Nephron (organoid): ENCODE measurements around the gene TOPBP1.

ENCODE experiments used
- H3K27ac Mint-ChIP-seq, 3 experiments: 2 replicates each; pipeline ENCODE4 v1.8.0; 2020; ENCODE audit warnings: mixed read lengths in 3 of 3, mild to moderate bottlenecking in 2 of 3, moderate library complexity in 1 of 3
- H3K27me3 Mint-ChIP-seq: 2 replicates; pipeline ENCODE4 v1.8.0; 2021; ENCODE audit warnings: low read depth, mild to moderate bottlenecking, moderate library complexity, mixed read lengths
- H3K36me3 Mint-ChIP-seq: 2 replicates; pipeline ENCODE4 v1.8.0; 2020; ENCODE audit warnings: low read depth, mixed read lengths
- H3K4me1 Mint-ChIP-seq: 2 replicates; pipeline ENCODE4 v1.8.0; 2020; ENCODE audit warnings: mixed read lengths
- H3K4me3 Mint-ChIP-seq, 3 experiments: 2 replicates each; pipeline ENCODE4 v1.8.0; 2020; ENCODE audit warnings: mild to moderate bottlenecking in 3 of 3, mixed read lengths in 3 of 3, moderate library complexity in 2 of 3
- H3K9me3 Mint-ChIP-seq: 2 replicates; pipeline ENCODE4 v1.8.0; 2020; ENCODE audit warnings: mixed read lengths
- CTCF ChIP-seq, 3 experiments: fragments of 200-600 bp; sonication (generic); IDR thresholded peaks; one replicate each; pipeline ENCODE4 v1.5.0; 2021; ENCODE audit warnings: antibody characterized with exemption in 3 of 3; ENCODE audit not compliant: unreplicated experiment in 3 of 3

The TOPBP1 gene

GRCh38 chr3:133676336-133677118 lies 14.8 kb upstream of the TOPBP1 start:
- H3K27me3 Mint-ChIP-seq: peaks cover 69% of the 10 kb centered on the region
- no peak for TF ChIP-seq CTCF (IDR thresholded peaks at IDR 0.05; ENCODE audit: unreplicated experiment in 3 of 3)
- no peak overlapping the region for H3K4me3 Mint-ChIP-seq
- peaks cover 3% of the 10 kb centered on the region for H3K9me3 Mint-ChIP-seq
- no peak overlapping the region for H3K27ac Mint-ChIP-seq
- no peaks in the 10 kb centered on the region for H3K36me3 Mint-ChIP-seq
- no peaks in the 10 kb centered on the region for H3K4me1 Mint-ChIP-seq

GRCh38 chr3:133675631-133676335 lies 14.0 kb upstream of the TOPBP1 start:
- Mint-ChIP-seq H3K4me3 (no peak overlapping the region), H3K27me3 (peaks cover 71% of the 10 kb centered on the region), H3K27ac (no peak overlapping the region), H3K4me1 (no peaks in the 10 kb centered on the region), H3K36me3 (no peaks in the 10 kb centered on the region), H3K9me3 (peaks cover 3% of the 10 kb centered on the region)
- TF ChIP-seq CTCF (IDR thresholded peaks at IDR 0.05; ENCODE audit: unreplicated experiment in 3 of 3): no peak

GRCh38 chr3:133674290-133674919 lies 12.7 kb upstream of the TOPBP1 start:
- peak overlapping the region; percentile 58 to 74 (median 64) for H3K4me3 Mint-ChIP-seq
- peaks cover 3% of the 10 kb centered on the region for H3K9me3 Mint-ChIP-seq
- H3K27ac Mint-ChIP-seq: no peak overlapping the region

GRCh38 chr3:133673746-133674145 lies 12.0 kb upstream of the TOPBP1 start:
- H3K4me1 Mint-ChIP-seq: no peaks in the 10 kb centered on the region
- peaks cover 3% of the 10 kb centered on the region for H3K9me3 Mint-ChIP-seq
- H3K27ac Mint-ChIP-seq: no peak overlapping the region
- H3K4me3 Mint-ChIP-seq: peak overlapping the region; percentile 17 to 74 (median 64)
- H3K36me3 Mint-ChIP-seq: no peaks in the 10 kb centered on the region
- H3K27me3 Mint-ChIP-seq: peaks cover 68% of the 10 kb centered on the region
- no peak for TF ChIP-seq CTCF (IDR thresholded peaks at IDR 0.05; ENCODE audit: unreplicated experiment in 3 of 3)

More at GRCh38 chr3:133674290-133674919, 12.7 kb upstream of the TOPBP1 start:
- Mint-ChIP-seq H3K36me3 (no peaks in the 10 kb centered on the region), H3K4me1 (no peaks in the 10 kb centered on the region), H3K27me3 (peaks cover 72% of the 10 kb centered on the region)
- no peak for TF ChIP-seq CTCF (IDR thresholded peaks at IDR 0.05; ENCODE audit: unreplicated experiment in 3 of 3)

- H3K36me3 Mint-ChIP-seq: no peaks in the 10 kb centered on the region
- no peak overlapping the region for H3K4me3 Mint-ChIP-seq
- no peaks in the 10 kb centered on the region for H3K4me1 Mint-ChIP-seq
- TF ChIP-seq CTCF (IDR thresholded peaks at IDR 0.05; ENCODE audit: unreplicated experiment in 3 of 3): no peak
- no peaks in the 10 kb centered on the region for H3K9me3 Mint-ChIP-seq
- H3K27me3 Mint-ChIP-seq: peaks cover 58% of the 10 kb centered on the region
- no peak overlapping the region for H3K27ac Mint-ChIP-seq
These were observed 10.7 kb upstream of the TOPBP1 start for GRCh38 chr3:133672461-133672860.
